Neural cell (in vitro differentiated cells): ENCODE data around the gene PNLIPRP3.

Experiments
- EP300 ChIP-seq: fragments of 450-650 bp; conservative IDR thresholded peaks from 2 replicates; pipeline ENCODE4 v1.6.1; 2014; ENCODE audit warnings: antibody characterized with exemption, mild to moderate bottlenecking, moderate library complexity; ENCODE audit not compliant: poor library complexity, severe bottlenecking
- MXI1 ChIP-seq: fragments of 450-650 bp; conservative IDR thresholded peaks from 2 replicates; pipeline ENCODE4 v1.6.1; 2014; ENCODE audit warnings: antibody characterized with exemption, mild to moderate bottlenecking; ENCODE audit not compliant: poor library complexity, severe bottlenecking

DNA sequence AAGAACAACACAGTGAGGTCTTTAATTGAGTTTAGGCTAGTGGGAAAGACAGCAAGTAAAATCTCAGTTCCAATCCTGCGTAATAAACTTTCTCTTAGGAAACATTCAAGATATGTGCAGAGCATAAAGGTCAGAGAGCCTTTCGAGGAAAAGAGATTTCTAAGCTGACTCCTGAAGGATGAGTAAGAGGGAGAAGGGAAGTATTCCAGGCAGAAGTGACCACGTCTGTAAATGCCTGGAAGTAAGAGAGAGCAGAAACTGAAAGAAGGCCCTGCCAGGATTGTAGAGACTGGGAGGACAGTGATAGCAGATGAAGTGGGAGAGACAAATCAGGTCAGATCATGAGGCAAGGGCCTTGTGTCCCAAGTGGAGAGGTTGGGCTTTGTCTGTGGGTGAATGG, 41.8 kb downstream of the PNLIPRP3 start:
- no peak for TF ChIP-seq EP300
- no peak for TF ChIP-seq MXI1
